A673 (cell line): ENCODE measurements around the gene ZNF300.

Source experiments
- EZH2 ChIP-seq: fragments of 200-600 bp; sonication (generic); IDR thresholded peaks from 2 replicates; pipeline ENCODE4 v1.6.1; 2017; ENCODE audit warnings: borderline replicate concordance, low read depth, mild to moderate bottlenecking, mixed read lengths, antibody characterized with exemption, low read length; ENCODE audit not compliant: poor library complexity, severe bottlenecking
- TF ChIP-seq, protein P1 (sequence below): fragments of 300-800, 200-600 bp; sonication (generic); conservative IDR thresholded peaks from 2 replicates; pipeline ENCODE4 v1.5.1; 2017; ENCODE audit warnings: low read depth, mild to moderate bottlenecking, antibody characterized with exemption, low read length, moderate library complexity, mixed read lengths

DNA sequence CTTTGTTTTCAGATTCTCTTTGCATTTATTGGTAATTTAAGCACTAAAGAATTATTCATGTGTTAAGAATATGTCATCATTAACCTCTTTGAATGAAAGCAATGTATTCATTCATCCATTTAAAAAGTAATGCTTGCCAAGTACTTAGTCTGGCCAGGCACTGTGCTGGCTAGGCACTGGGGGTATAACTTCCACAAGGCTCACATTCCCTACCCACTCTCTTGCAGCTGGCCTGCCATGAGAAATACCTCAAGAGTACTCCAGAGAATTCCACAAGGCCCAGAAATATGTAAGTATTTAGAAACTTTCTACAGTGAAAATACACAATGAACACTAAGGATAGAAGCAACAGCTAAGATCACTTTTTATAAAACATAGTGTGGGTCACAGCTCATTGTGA is 25.4 kb downstream of the ZNF300 start:
- TF ChIP-seq, protein P1, sequence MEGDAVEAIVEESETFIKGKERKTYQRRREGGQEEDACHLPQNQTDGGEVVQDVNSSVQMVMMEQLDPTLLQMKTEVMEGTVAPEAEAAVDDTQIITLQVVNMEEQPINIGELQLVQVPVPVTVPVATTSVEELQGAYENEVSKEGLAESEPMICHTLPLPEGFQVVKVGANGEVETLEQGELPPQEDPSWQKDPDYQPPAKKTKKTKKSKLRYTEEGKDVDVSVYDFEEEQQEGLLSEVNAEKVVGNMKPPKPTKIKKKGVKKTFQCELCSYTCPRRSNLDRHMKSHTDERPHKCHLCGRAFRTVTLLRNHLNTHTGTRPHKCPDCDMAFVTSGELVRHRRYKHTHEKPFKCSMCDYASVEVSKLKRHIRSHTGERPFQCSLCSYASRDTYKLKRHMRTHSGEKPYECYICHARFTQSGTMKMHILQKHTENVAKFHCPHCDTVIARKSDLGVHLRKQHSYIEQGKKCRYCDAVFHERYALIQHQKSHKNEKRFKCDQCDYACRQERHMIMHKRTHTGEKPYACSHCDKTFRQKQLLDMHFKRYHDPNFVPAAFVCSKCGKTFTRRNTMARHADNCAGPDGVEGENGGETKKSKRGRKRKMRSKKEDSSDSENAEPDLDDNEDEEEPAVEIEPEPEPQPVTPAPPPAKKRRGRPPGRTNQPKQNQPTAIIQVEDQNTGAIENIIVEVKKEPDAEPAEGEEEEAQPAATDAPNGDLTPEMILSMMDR, result no peak
- no peak for TF ChIP-seq EZH2
